ENCODE results near the gene UBC. TPM values are rescaled to one million over a fixed set of nuclear protein-coding genes. Genes with fewer than 3 reads are reported as not detected.

UBC gene
- total RNA-seq, 1 donor from 2014 or later, result 1,197 TPM

DNA sequence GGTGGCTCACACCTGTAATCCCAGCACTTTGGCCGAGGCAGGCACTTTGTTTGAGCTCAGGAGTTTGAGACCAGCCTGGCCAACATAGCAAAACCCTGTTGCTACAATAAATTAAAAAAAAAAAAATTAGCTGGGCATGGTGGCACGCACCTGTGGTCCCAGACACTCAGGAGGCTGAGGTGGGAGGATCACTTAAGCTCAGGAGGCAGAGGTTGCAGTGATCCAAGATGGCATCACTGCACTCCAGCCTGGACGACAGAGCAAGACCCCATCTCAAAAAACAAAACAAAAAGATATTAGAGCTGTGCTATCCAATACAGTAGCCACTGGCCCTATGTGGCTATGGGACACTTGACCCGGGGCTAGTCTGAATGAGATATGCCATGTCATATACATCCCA, 43.9 kb downstream of the UBC start:
- ATAC-seq (no peak), DNase-seq (no peak)
- intact Hi-C loops (cut with micrococcal nuclease), result no loop called here

DNA sequence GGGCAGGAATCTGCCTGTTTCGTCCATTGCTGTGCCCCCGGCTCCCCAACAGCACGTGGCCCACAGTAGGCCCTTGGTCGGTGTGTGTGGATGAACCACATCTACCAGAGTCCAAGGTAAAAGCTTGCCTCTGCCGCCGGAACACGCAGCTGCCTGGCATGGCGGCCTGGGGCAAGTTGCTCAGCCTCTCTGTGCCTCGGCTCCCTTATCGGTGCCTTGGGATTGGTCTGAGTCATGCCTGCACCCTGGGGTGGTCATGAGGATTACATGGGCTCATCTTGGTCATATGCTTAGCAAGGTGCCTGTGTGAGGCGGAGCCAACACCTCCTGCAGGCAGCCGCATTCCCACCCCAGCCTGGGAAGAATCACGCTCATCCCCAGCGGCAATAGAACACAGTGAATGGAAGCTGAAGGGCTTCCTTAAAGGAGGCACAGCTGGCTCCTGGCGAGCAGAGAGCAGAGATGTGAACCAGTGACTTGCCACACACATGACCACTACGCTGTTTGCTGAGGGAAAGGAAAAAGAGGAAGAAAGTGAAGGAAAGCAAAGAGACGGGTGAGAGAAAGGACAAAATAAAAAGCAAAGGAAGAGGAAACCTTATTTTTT, 45.3 kb downstream of the UBC start:
- intact Hi-C loops (cut with micrococcal nuclease), result no loop called here
- peak; percentile 47 for DNase-seq
- ATAC-seq, result peak; percentile 61

DNA sequence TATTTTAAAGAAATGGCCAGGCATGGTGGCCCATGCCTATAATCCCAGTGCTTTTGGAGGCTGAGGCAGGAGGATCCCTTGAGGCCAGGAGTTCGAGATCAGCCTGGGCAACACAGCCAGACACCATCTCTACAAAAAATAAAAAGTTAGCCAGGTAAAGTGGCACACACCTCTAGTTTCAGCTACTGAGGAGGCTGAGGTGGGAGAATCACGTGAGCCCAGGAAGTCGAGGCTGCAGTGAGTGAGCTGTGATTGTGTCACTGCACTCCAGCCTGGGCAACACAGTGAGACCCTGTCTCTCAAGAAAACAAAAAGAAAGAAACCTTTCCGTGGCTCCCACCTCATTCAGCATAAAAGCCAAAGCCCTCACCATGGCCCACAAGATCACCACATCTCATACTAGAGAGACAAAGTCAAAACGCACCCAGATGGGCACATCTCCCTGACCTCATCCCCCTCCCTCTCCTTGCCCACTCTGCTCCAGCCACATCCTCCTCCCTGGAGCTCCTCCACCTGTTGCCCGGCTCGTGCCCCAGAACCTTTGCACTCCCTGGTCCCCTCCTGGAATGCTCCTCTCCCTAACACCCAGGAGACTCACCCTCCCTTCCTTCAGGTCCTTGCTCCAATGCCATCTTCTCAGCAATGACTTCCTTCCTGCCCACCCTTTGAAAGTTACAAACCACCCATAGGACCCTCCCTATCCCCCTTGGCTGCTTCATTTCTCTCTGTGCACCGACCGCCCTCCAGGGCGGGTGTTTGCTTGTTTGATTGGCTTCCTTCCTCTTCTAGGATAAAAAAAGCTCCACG, 46.0 kb downstream of the UBC start:
- intact Hi-C loops (cut with micrococcal nuclease), result no loop called here
- ATAC-seq, result no peak
- DNase-seq, result no peak

DNA sequence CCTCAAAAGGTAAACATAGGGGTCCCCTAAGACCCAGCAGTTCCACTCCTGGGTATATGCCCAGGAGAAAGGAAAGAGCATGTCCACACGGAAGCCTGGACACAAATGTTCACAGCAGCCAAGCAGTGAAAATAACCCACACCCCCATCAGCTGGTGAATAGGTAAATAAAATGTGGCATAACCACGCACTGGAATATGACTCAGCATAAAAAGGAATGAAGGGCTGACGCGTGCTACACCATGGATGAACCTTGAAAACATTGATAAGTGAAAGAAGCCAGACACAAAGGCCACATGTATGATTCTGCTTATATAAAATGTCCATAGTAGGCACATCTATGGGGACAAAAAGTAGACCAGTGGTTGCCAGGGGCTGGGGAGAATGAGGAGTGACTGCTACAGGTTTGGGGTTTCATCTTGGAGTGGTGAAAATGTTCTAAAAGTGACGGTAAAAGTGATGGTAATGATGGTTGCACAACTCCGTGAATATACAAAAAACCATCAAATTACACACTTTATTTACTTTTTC, 47.0 kb downstream of the UBC start:
- DNase-seq, result no peak
- intact Hi-C loops (cut with micrococcal nuclease), result no loop called here
- ATAC-seq, result no peak

DNA sequence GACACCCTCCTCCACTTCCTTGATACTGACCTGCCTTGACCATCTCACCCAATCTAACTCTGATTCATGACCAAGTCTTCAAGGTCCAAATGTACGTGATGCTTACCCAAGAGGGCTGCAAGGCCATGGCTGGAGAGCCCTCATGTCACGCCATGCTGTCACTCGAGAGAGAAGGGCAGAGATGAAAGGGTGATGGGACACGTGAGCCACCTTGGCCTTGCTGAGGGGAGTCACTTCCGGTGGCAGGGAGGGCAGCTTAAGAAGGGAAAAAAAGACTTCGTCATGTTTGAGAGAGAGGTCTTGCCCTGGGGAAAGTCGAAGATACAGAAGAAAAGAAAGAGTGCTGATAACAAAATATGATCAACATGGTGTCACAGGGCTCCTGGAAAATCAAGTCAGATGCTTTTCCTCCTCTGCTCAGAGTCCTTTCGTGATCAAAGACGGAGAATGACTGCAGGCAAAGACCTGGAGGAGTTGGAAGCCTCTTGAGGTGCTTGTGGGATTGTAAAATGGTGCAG, 47.5 kb downstream of the UBC start:
- ATAC-seq (no peak), DNase-seq (no peak)
- intact Hi-C loops (cut with micrococcal nuclease), result no loop called here

DNA sequence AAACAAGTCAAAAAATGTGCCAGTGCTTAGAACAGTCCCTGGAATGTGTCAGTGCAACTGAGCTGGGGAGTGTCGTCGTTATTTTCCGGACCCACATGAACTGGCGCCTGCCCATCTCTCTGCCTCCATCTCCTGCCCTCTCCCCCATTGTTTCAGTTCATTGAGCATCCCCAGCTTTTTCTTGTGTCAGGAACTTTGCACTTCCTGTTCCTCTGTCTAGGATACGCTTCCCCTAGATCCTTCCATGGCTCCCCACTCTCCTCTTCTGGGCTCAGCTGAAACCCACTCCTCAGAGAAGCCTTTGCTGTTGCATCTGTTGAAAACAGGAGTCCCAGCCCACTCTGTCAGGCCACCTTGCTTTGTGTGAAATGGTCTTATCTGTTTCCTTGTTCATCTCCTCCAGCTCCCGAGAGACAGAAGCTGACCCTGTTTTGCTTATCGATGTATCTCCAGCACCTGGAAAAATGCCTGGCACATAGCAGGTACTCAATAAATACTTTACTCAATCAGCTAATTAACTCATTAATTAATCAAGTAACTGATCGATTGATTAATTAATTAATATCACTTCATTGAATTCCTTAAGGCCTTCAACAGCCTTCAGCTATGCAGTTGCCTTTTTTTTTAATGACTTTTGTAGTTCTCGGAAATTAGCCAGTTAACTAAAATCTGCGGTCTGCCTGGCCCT, 48.1 kb downstream of the UBC start:
- DNase-seq (no peak), ATAC-seq (no peak)
- intact Hi-C loops (cut with micrococcal nuclease), result no loop called here

DNA sequence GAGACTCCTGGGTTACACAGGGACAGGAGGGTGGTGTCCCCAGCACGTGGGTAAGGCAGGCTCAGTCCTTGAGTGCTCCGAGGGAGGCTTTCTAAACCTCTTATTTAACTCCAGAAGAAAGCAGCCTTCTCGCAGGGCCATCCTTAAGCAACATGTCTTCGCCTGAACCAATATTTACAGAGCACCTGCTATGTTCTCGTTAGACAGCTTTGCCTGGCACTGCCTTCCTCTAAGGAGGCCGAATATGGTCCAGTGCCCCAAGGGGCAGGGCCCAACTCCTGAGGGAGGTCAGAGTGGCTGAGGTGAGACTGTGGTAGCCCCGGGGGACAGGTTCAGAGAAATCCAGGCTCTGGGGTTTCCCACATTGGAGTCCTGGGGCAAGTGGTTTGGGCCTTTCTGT, 48.7 kb downstream of the UBC start:
- ATAC-seq (no peak), DNase-seq (no peak)
- intact Hi-C loops (cut with micrococcal nuclease), result no loop called here

DNA sequence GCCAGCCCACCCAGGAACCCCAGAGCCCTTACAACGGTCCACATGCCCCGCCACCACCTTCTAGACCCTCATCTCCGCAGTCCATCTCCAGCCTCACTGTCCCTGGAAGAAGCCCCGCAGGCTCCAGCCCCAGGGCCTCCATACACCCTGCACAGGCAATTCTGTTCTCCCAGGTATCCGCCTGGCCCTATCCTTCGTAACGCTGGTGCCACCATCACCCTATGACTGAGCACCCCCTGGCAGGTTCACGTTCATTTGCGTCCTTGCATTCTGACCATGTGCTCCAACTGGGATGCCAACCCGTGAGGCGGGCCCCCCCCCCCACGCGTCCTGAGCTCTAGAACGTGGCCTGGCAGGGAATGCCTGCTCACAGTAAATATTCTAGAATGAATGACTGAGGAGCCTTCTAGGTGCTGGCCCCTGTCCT, 50.1 kb downstream of the UBC start:
- intact Hi-C loops (cut with micrococcal nuclease), result no loop called here
- DNase-seq (no peak), ATAC-seq (no peak)

DNA sequence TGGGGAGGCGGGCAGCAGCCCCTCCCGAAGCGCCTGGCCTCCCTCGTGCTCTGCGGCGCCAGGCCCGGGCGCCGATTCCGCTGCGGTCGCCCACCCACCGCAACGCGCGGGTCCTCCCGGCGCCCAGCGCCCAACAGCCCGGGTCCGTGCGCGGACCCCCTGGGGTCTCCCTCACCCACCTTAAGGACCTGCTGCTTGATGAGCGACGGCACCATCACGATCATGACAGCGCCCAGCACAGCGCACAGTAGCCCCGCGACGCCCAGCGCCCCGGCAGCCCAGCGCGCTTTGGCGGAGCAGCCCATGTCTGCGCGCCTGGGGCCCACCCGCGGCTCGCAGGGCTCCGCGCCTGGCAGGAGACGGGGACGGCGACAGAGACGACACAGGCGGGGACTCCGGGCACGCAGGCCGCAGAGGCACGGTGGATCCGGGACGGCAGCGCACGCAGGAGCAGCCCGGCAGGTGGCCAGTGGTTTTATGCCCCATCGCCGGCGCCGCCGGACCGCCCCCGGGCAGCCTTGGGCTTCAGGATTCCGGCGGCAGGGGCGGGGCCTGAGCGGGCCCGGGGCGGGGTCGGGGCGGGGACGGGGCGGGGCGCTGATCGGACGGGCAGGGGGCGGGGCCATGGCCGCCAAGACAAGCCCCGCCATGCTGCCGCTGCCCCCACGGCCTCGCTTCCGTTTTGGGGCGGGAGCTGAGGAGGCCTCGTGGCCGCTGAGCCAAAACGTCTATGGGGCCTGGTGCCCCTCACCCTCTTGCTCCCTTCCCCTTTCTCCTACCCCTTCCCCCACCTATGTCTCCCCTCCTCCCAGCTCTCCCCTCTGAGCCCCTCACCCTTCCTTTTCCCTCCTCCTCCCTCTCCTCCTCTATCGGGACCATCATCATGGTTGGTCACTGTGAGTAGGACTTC, 50.8 kb downstream of the UBC start, which contains the start of gene SCARB1:
TSS of gene SCARB1 (minus strand) at position 449 of the 910 bp plus-strand sequence. CDS start at position 305, 144 bp downstream.
- ATAC-seq (peak; percentile 96), DNase-seq (peak; percentile 90)
- intact Hi-C loops (cut with micrococcal nuclease), result no loop called here

DNA sequence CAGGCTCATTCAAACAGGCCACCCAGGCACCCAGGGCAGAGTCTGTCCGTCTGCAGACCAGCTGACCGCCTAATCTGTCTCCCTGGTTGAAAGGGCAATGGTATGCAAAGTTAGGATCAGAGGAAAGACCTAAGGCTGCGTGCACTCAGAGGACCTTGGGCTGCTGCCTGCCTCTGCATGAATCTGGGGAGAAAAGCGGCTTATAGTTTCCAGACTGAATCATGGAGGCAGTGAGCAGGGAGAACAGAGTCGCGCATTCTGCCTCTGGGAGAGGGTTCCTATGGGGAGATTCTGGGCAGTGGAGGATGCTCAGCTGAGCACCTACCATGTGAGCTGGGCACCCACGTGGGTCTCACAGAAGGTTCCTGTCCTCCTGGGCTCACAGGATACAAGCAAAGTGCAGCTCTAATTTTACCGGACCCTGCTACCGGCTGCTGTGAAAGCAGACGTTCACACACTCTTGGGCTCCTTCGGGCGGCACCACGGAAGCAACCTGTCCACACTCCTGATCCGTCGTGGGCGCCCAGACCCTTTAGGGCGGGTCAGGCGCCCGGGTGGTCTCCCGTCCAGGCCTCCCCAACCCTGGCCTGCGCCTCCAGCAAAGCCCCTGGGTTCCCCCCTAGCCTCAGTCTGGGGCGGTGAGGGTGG, 51.6 kb downstream of the UBC start:
- ATAC-seq (peak; percentile 25), DNase-seq (no peak)
- intact Hi-C loops (cut with micrococcal nuclease), result no loop called here

DNA sequence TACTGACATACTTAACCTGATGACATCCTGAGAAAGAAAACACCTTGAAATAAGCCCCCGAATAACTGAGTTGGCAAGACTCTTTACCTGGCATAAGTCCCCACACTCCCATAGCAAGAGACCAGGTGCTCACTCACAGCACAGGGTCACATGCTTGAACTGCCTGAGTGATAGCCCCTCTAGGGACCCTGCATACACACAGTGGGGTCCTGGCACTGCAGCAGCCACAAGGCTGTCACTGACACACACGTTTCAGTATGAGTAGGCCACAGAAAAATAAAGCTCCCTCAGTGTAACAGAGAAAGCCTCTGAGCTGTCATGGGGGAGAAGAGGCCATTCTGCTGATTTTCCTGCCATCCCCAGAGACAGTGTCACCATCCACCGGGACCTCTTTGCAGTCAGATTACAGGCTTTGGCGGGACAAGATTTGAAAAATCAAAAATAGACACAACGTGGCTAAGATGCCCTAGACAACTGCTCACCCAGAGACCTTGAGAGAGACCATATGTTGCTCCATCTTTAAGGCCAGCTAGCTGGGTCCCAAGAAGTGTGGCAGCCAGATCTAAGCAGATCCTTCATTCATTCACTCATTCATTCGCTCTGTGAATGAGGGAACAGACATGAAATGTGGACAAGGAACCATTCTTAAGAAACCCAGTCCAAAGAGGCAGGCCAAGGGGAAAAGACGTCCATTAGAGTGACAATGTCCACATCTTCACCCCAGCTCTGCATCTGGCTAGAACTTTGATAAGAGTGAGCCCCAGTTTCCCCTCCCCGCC, 52.4 kb downstream of the UBC start:
- no peak for DNase-seq
- intact Hi-C loops (cut with micrococcal nuclease), result no loop called here
- no peak for ATAC-seq

Small RNA genes within 50 kb of the gene (microRNA-seq; reads per million reads assigned to microRNA genes)
- not detected for gene MIR5188 (ENCODE audit: borderline number of aligned reads)

Other genes with a start within 250 kb of the UBC start
- 12.0 TPM for gene SCARB1, start 50.8 kb downstream of the UBC start, total RNA-seq
- gene DHX37, start 74.5 kb upstream of the UBC start, total RNA-seq, result 5.0 TPM
- gene BRI3BP, start 79.0 kb upstream of the UBC start, total RNA-seq, result 4.2 TPM
- 12.9 TPM for gene AACS, start 150.8 kb upstream of the UBC start, total RNA-seq